Measurements from ENCODE around the gene CDC42BPG.
A peak's percentile ranks its signal among the peaks of the same experiment; 100 is the strongest.

CDC42BPG gene

DNA sequence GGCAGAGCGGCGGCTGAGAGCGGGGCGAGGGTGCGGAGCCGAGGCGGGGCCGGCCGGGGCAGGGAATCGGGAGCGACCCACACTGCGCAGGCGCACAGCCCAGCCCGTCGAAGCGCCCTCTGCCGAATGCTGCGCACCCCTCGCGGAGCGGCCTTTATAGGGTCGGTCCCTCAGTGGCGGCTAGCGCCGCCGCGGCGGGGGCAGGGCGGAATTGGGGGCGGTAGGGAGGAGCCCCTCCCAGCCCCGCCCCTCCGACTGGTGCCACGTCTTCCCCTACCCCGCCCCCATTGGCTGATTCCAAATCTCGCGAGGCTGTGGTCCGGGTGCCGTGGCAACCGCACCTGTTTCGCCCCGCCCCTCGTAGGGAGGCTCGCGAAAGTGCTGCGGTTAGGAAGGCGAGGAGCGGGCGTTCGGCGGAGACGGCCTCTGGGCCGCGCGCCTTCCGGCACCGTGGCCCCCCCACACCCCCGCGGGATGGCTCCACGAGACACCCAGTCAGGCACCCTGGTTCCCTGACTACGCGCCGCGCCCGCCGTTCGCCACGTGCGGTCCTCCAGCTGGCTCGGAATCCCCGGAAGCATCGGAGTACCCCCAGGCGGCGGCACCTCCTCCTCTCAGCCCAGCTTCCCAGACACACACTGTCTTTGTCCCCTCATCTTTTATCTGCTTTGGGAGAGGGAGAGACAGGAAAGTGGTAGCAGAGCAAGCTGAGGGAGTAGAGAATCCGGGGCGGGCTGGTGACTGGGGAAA, 34.2 kb upstream of the CDC42BPG start, which contains the start of gene EHD1:
Gene EHD1, minus strand, starts transcription at position 128 of the 750 bp plus-strand sequence. CDS start 157 bp downstream, outside the sequence.
- POLR2A ChIA-PET = interaction anchor here (0.6 to 2.8 kb wide), 12 partner anchors 10 to 1009 kb away, joined by 3 to 23 read pairs (median 4); partner anchors contain the start of genes FIBP, MEN1 and SF1
- H3K9me3 ChIP-seq (ENCODE audit: control insufficient read depth, insufficient read depth, low read depth, low read length) = no peaks in the 10 kb centered on the region
- peak within 1 kb of the TSS; percentile 64; the same call in 1 of the 2 replicates for H3K27ac ChIP-seq (ENCODE audit: extremely low read depth, low read depth, low read length)
- H3K4me3 ChIP-seq (ENCODE audit: low read depth, low read length) = peak within 1 kb of the TSS; percentile 85
- H3K36me3 ChIP-seq (ENCODE audit: control insufficient read depth in 2 of 2, insufficient read depth in 1 of 2, low read length in 2 of 2) = peaks cover 0 to 9% of the 10 kb centered on the region in 2 experiments; a peak in 1 of 3 replicates
- H3K4me1 ChIP-seq (ENCODE audit: control insufficient read depth, insufficient read depth, low read length) = no peaks in the 10 kb centered on the region
- CTCF ChIA-PET = interaction anchor here (0.6 to 4.6 kb wide), 10 partner anchors 10 to 482 kb away, joined by 3 to 27 read pairs (median 6); no protein-coding TSS in a partner anchor
- TF ChIP-seq, protein P1, sequence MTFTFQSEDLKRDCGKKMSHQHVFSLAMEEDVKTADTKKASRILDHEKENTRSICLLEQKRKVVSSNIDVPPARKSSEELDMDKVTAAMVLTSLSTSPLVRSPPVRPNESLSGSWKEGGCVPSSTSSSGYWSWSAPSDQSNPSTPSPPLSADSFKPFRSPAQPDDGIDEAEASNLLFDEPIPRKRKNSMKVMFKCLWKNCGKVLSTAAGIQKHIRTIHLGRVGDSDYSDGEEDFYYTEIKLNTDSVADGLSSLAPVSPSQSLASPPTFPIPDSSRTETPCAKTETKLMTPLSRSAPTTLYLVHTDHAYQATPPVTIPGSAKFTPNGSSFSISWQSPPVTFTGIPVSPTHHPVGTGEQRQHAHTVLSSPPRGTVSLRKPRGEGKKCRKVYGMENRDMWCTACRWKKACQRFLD (tag by site-specific recombination; IDR thresholded peaks at IDR 0.05) = no peak
- TF ChIP-seq ZNF121 (tag by site-specific recombination; IDR thresholded peaks at IDR 0.05) = no peak
- TF ChIP-seq, protein P2, sequence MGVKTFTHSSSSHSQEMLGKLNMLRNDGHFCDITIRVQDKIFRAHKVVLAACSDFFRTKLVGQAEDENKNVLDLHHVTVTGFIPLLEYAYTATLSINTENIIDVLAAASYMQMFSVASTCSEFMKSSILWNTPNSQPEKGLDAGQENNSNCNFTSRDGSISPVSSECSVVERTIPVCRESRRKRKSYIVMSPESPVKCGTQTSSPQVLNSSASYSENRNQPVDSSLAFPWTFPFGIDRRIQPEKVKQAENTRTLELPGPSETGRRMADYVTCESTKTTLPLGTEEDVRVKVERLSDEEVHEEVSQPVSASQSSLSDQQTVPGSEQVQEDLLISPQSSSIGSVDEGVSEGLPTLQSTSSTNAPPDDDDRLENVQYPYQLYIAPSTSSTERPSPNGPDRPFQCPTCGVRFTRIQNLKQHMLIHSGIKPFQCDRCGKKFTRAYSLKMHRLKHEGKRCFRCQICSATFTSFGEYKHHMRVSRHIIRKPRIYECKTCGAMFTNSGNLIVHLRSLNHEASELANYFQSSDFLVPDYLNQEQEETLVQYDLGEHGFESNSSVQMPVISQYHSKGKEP (tag by site-specific recombination; IDR thresholded peaks at IDR 0.05) = no peak
- no peak for TF ChIP-seq HOXD13 (CRISPR knock-in tag; IDR thresholded peaks at IDR 0.05; ENCODE audit: borderline replicate concordance)
- TF ChIP-seq KLF16 (tag by site-specific recombination; IDR thresholded peaks at IDR 0.05) = peak; percentile 71
- 0 out of 2 replicates have a peak, but pooled peaks have one; percentile 13 for TF ChIP-seq ZSCAN30 (tag by site-specific recombination; IDR thresholded peaks at IDR 0.05)
- TF ChIP-seq GLIS2 (tag by site-specific recombination; IDR thresholded peaks at IDR 0.05) = peak; percentile 74
- no peak for TF ChIP-seq ZNF202 (tag by site-specific recombination; IDR thresholded peaks at IDR 0.05; ENCODE audit: borderline replicate concordance)
- TF ChIP-seq ZNF600 (tag by site-specific recombination; IDR thresholded peaks at IDR 0.05) = peak; percentile 74
- no peak for TF ChIP-seq ZBTB17 (tag by site-specific recombination; IDR thresholded peaks at IDR 0.05)
- TF ChIP-seq SP2 (tag by site-specific recombination; IDR thresholded peaks at IDR 0.05) = peak; percentile 93
- TF ChIP-seq ZNF521 (tag by site-specific recombination; IDR thresholded peaks at IDR 0.05) = no peak
- no peak for TF ChIP-seq ZNF777 (tag by site-specific recombination; IDR thresholded peaks at IDR 0.05; ENCODE audit: borderline replicate concordance)
- TF ChIP-seq, protein P3, sequence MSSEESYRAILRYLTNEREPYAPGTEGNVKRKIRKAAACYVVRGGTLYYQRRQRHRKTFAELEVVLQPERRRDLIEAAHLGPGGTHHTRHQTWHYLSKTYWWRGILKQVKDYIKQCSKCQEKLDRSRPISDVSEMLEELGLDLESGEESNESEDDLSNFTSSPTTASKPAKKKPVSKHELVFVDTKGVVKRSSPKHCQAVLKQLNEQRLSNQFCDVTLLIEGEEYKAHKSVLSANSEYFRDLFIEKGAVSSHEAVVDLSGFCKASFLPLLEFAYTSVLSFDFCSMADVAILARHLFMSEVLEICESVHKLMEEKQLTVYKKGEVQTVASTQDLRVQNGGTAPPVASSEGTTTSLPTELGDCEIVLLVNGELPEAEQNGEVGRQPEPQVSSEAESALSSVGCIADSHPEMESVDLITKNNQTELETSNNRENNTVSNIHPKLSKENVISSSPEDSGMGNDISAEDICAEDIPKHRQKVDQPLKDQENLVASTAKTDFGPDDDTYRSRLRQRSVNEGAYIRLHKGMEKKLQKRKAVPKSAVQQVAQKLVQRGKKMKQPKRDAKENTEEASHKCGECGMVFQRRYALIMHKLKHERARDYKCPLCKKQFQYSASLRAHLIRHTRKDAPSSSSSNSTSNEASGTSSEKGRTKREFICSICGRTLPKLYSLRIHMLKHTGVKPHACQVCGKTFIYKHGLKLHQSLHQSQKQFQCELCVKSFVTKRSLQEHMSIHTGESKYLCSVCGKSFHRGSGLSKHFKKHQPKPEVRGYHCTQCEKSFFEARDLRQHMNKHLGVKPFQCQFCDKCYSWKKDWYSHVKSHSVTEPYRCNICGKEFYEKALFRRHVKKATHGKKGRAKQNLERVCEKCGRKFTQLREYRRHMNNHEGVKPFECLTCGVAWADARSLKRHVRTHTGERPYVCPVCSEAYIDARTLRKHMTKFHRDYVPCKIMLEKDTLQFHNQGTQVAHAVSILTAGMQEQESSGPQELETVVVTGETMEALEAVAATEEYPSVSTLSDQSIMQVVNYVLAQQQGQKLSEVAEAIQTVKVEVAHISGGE (tag by site-specific recombination; conservative IDR thresholded peaks at IDR 0.05; ENCODE audit: low read depth) = peak; percentile 34; the same call in 1 of the 2 replicates
- no peak for TF ChIP-seq GLI4 (tag by site-specific recombination; IDR thresholded peaks at IDR 0.05)
- TF ChIP-seq ZNF366 (tag by site-specific recombination; conservative IDR thresholded peaks at IDR 0.05) = peak; percentile 43; the same call in 1 of the 2 replicates
- TF ChIP-seq, protein P4, sequence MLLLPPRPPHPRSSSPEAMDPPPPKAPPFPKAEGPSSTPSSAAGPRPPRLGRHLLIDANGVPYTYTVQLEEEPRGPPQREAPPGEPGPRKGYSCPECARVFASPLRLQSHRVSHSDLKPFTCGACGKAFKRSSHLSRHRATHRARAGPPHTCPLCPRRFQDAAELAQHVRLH (tag by site-specific recombination; IDR thresholded peaks at IDR 0.05) = no peak
- TF ChIP-seq, protein P5, sequence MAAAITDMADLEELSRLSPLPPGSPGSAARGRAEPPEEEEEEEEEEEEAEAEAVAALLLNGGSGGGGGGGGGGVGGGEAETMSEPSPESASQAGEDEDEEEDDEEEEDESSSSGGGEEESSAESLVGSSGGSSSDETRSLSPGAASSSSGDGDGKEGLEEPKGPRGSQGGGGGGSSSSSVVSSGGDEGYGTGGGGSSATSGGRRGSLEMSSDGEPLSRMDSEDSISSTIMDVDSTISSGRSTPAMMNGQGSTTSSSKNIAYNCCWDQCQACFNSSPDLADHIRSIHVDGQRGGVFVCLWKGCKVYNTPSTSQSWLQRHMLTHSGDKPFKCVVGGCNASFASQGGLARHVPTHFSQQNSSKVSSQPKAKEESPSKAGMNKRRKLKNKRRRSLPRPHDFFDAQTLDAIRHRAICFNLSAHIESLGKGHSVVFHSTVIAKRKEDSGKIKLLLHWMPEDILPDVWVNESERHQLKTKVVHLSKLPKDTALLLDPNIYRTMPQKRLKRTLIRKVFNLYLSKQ (tag by site-specific recombination; IDR thresholded peaks at IDR 0.05; ENCODE audit: borderline replicate concordance) = no peak
- no peak for TF ChIP-seq ZNF292 (tag by site-specific recombination; IDR thresholded peaks at IDR 0.05; ENCODE audit: borderline replicate concordance, low read depth)
- TF ChIP-seq, protein P6, sequence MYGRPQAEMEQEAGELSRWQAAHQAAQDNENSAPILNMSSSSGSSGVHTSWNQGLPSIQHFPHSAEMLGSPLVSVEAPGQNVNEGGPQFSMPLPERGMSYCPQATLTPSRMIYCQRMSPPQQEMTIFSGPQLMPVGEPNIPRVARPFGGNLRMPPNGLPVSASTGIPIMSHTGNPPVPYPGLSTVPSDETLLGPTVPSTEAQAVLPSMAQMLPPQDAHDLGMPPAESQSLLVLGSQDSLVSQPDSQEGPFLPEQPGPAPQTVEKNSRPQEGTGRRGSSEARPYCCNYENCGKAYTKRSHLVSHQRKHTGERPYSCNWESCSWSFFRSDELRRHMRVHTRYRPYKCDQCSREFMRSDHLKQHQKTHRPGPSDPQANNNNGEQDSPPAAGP (tag by site-specific recombination; IDR thresholded peaks at IDR 0.05) = peak; percentile 65; the same call in 1 of the 2 replicates
- TF ChIP-seq, protein P7, sequence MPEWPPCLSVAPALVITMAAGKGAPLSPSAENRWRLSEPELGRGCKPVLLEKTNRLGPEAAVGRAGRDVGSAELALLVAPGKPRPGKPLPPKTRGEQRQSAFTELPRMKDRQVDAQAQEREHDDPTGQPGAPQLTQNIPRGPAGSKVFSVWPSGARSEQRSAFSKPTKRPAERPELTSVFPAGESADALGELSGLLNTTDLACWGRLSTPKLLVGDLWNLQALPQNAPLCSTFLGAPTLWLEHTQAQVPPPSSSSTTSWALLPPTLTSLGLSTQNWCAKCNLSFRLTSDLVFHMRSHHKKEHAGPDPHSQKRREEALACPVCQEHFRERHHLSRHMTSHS (tag by site-specific recombination; IDR thresholded peaks at IDR 0.05) = no peak
- TF ChIP-seq, protein P8, sequence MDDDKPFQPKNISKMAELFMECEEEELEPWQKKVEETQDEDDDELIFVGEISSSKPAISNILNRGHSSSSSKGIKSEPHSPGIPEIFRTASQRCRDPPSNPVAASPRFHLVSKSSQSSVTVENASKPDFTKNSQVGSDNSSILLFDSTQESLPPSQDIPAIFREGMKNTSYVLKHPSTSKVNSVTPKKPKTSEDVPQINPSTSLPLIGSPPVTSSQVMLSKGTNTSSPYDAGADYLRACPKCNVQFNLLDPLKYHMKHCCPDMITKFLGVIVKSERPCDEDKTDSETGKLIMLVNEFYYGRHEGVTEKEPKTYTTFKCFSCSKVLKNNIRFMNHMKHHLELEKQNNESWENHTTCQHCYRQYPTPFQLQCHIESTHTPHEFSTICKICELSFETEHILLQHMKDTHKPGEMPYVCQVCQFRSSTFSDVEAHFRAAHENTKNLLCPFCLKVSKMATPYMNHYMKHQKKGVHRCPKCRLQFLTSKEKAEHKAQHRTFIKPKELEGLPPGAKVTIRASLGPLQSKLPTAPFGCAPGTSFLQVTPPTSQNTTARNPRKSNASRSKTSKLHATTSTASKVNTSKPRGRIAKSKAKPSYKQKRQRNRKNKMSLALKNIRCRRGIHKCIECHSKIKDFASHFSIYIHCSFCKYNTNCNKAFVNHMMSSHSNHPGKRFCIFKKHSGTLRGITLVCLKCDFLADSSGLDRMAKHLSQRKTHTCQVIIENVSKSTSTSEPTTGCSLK (tag by site-specific recombination; IDR thresholded peaks at IDR 0.05) = no peak
- 0 out of 2 replicates have a peak, but pooled peaks have one; percentile 21 for TF ChIP-seq ZIC2 (tag by site-specific recombination; IDR thresholded peaks at IDR 0.05)
- TF ChIP-seq ZNF174 (tag by site-specific recombination; IDR thresholded peaks at IDR 0.05) = no peak

Measured in HEK293 (cell line).